ENCODE data around the gene EEF1E1. TPM values are rescaled to one million over a fixed set of nuclear protein-coding genes. Genes with fewer than 3 reads are reported as not detected.
A peak's percentile ranks its signal among the peaks of the same experiment; 100 is the strongest.

EEF1E1 gene
- total RNA-seq, 6 experiments from 2014 or later, result 4.6 to 33.9 (median 10.1) TPM

DNA sequence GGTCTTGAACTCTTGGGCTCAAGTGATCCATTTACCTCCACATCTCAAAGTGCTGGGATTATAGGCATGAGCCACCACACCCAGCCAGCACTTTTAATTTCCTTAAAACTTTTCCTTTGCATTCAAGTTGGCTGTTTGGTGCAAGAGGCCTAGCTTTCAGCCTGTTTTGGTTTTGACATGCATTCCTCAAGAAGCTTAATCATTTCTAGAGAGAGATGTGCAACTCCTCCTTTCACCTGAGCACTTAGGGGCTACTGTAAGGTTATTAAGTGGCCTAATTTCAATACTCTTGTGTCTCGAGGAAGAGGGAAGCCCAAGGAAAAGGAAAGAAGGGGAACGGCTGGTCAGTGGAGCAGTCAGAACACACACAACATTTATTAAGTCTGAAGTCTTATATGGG, 24.4 kb downstream of the EEF1E1 start:
- 78% methylated on average over 2 of the region's 2 CpGs for WGBS (ENCODE audit: insufficient coverage, low coverage, low lambda C conversion rate, missing lambda C conversion rate)
- TF ChIP-seq POLR2A (IDR thresholded peaks at IDR 0.05), result no peak
- TF ChIP-seq CTCF (IDR thresholded peaks at IDR 0.05), result no peak

GRCh38 chr6:8075704-8076103, 26.6 kb downstream of the EEF1E1 start:
- Histone ChIP-seq H3K9me3 (no peaks in the 10 kb centered on the region), H3K36me3 (peaks cover 0 to 2% (median 0%) of the 10 kb centered on the region in 4 donors), H3K4me3 (no peak overlapping the region), H3K27ac (no peak overlapping the region), H3K4me1 (peaks cover 0 to 29% (median 11%) of the 10 kb centered on the region in 4 donors), H3K27me3 (no peaks in the 10 kb centered on the region)
- DNase-seq (no peak), ATAC-seq (peak in 1 of 4 donors; percentile 30)
- intact Hi-C loops (cut with DNase I), result no loop called here
- TF ChIP-seq CTCF (IDR thresholded peaks at IDR 0.05), result no peak
- no peak for TF ChIP-seq POLR2A (IDR thresholded peaks at IDR 0.05)
- 50% methylated on average over 3 of the region's 3 CpGs for WGBS (ENCODE audit: insufficient coverage, low coverage, low lambda C conversion rate, missing lambda C conversion rate)

More for the DNA sequence above, 24.4 kb downstream of the EEF1E1 start:
- Histone ChIP-seq H3K9me3 (no peaks in the 10 kb centered on the region), H3K4me1 (peaks cover 0 to 42% (median 14%) of the 10 kb centered on the region in 4 donors), H3K4me3 (no peak overlapping the region), H3K27me3 (no peaks in the 10 kb centered on the region), H3K36me3 (peaks cover 0 to 2% (median 0%) of the 10 kb centered on the region in 4 donors), H3K27ac (no peak overlapping the region)
- intact Hi-C loops (cut with DNase I), result no loop called here
- no peak for DNase-seq
- ATAC-seq, result no peak

DNA sequence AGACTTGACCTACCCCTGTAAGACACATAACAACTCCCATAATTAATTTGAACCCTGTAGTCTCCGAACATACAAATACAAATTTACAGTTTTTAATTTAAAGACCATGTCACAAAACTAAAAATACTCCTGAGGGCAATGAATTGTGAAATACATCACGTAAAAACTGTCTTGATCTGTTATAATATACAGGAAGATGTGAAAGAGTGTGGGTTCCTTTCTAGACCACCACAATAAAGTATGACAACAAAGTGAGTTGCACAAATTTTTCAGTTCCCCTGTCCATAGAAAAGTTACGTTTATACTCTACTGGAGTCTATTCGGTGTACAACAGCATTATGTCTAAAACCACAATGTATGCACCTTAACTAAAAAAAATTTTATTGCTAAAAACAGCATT, 27.2 kb downstream of the EEF1E1 start:
- ATAC-seq, result no peak
- WGBS (ENCODE audit: insufficient coverage, low coverage, low lambda C conversion rate, missing lambda C conversion rate), result 77% methylated on average over 4 of the region's 4 CpGs
- intact Hi-C loops (cut with DNase I), result no loop called here
- no peak overlapping the region for H3K4me3 ChIP-seq
- peaks cover 0 to 24% (median 7%) of the 10 kb centered on the region in 4 donors for H3K4me1 ChIP-seq
- TF ChIP-seq CTCF (IDR thresholded peaks at IDR 0.05), result no peak
- TF ChIP-seq POLR2A (IDR thresholded peaks at IDR 0.05), result no peak
- H3K9me3 ChIP-seq, result no peaks in the 10 kb centered on the region
- H3K27ac ChIP-seq, result no peak overlapping the region
- no peaks in the 10 kb centered on the region for H3K27me3 ChIP-seq
- peaks cover 0 to 2% (median 0%) of the 10 kb centered on the region in 4 donors for H3K36me3 ChIP-seq
- DNase-seq, result no peak

- ATAC-seq, result peak in 2 of 4 donors; percentile 46 to 62
Measured at GRCh38 chr6:8074213-8074612, 28.1 kb downstream of the EEF1E1 start.

More at GRCh38 chr6:8074213-8074612, 28.1 kb downstream of the EEF1E1 start:
- Histone ChIP-seq H3K36me3 (peaks cover 0 to 2% (median 0%) of the 10 kb centered on the region in 4 donors), H3K4me1 (peaks cover 0 to 15% (median 3%) of the 10 kb centered on the region in 4 donors), H3K4me3 (no peak overlapping the region), H3K27ac (no peak overlapping the region), H3K9me3 (no peaks in the 10 kb centered on the region), H3K27me3 (no peaks in the 10 kb centered on the region)
- intact Hi-C loops (cut with DNase I), result no loop called here
- no peak for DNase-seq
- TF ChIP-seq CTCF (IDR thresholded peaks at IDR 0.05) (no peak), POLR2A (IDR thresholded peaks at IDR 0.05) (no peak)
- WGBS (ENCODE audit: insufficient coverage, low coverage, low lambda C conversion rate, missing lambda C conversion rate), result 64% methylated on average over 4 of the region's 4 CpGs
